Measurements from ENCODE around the gene KLHDC4.

KLHDC4 gene

DNA sequence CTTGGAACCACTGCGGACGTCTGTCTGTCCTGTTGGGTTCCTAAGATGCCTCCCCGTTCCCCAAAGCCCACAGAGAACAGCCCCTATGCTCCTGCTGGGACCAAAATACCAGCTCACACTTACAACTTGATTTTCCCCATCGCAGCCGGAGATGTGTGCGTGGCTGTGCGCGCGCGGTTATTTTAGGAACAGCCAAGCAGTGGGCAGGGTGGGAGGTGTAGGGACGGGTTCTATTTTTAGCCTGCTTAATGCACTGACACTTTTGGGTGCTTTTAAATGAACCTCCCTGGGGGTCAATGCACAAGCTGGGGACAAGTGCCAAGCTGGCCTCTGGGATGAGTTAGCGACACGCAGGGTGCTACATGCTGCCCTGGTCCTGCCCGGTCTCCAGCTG lies 74.1 kb downstream of the KLHDC4 start:
- Histone ChIP-seq H3K4me2 (ENCODE audit: low read length, poor library complexity, severe bottlenecking) (no peak overlapping the region), H3K27ac (ENCODE audit: low read length, poor library complexity, severe bottlenecking) (no peak overlapping the region), H3K79me1 (replicated peaks; ENCODE audit: low read length, poor library complexity, severe bottlenecking) (no peaks in the 10 kb centered on the region), H3K4ac (ENCODE audit: low read depth in 1 of 2, low read length in 2 of 2) (no peak overlapping the region), H2BK12ac (ENCODE audit: low read length in 2 of 2) (no peak overlapping the region), H3K9me3 (ENCODE audit: control insufficient read depth, low read length) (no peaks in the 10 kb centered on the region), H4K8ac (ENCODE audit: low read length) (no peak overlapping the region), H3K14ac (ENCODE audit: low read length in 2 of 2) (no peak overlapping the region), H3K18ac (ENCODE audit: low read depth in 1 of 2, low read length in 2 of 2) (no peak overlapping the region), H3K23ac (ENCODE audit: low read length in 2 of 2) (no peak overlapping the region), H3K9ac (ENCODE audit: low read length) (no peak overlapping the region), H2AK5ac (ENCODE audit: low read length, severe bottlenecking) (no peak overlapping the region), H3K4me3 (ENCODE audit: insufficient read depth in 1 of 2, low read depth in 1 of 2, low read length in 2 of 2) (no peak overlapping the region), H2AFZ (ENCODE audit: low read depth, low read length) (no peak overlapping the region), H2BK5ac (ENCODE audit: low read depth, low read length, poor library complexity, severe bottlenecking) (no peak overlapping the region), H2BK15ac (ENCODE audit: low read depth, poor library complexity, severe bottlenecking) (no peak overlapping the region), H3K36me3 (ENCODE audit: control insufficient read depth in 1 of 2, insufficient read depth in 2 of 2, low read depth in 1 of 2, low read length in 2 of 2) (peaks cover 7 to 25% of the 10 kb centered on the region in 2 experiments), H2BK120ac (ENCODE audit: low read depth, low read length) (no peak overlapping the region), H4K91ac (ENCODE audit: low read length) (no peak overlapping the region), H3K4me1 (ENCODE audit: control insufficient read depth, insufficient read depth, low read depth, low read length) (peaks cover 5% of the 10 kb centered on the region), H3K27me3 (ENCODE audit: control insufficient read depth in 1 of 2, insufficient read depth in 1 of 2, low read length in 2 of 2) (peaks cover 3 to 52% of the 10 kb centered on the region in 2 experiments)
- WGBS = 92% methylated on average over 14 of the region's 14 CpGs
- no peak for DNase-seq

DNA sequence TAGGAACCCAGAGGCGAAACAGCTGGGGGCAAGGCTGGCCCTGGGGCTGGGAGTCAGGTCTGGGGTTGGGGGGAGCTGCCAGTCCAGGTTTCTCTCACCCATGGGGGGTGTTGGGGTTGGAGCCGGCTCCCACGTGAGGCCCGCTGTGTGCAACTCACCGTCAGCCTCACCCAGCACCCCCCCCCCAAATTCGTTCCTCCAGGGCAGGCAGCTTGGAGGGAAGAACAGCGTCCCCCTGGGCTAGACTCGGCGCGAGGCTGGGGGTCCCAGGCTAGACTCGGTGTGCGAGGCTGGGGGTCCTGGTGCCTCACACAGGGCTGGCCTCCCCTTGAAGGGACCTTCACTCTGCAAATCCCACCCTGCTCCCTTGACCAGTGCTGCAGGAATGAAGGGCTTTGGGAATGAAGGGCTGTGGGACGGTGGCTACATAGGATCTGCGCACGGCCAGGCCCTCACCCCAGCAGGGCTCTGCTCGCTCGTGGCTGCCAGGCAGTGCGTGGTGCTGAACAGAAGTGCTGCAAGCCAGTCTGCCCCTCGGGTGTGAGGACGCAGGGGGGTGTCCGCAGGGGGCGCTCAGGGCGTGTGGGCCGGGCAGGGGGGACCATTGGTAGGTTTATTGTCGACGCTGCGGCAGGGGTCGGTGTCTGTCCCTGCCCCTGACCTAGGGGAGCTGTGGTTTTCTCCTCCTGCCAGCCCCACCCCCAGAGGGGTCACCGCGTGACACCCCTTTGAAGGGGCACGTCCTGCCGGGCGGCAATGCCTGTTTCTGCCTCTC lies 74.7 kb downstream of the KLHDC4 start:
- no peak overlapping the region for H3K4ac ChIP-seq (ENCODE audit: low read depth in 1 of 2, low read length in 2 of 2)
- no peak overlapping the region for H3K23ac ChIP-seq (ENCODE audit: low read length in 2 of 2)
- 90% methylated on average over 30 of the region's 33 CpGs for WGBS
- no peak overlapping the region for H2BK15ac ChIP-seq (ENCODE audit: low read depth, poor library complexity, severe bottlenecking)
- H3K9ac ChIP-seq (ENCODE audit: low read length) = no peak overlapping the region
- H4K8ac ChIP-seq (ENCODE audit: low read length) = no peak overlapping the region
- H2BK120ac ChIP-seq (ENCODE audit: low read depth, low read length) = no peak overlapping the region
- H3K36me3 ChIP-seq (ENCODE audit: control insufficient read depth in 1 of 2, insufficient read depth in 2 of 2, low read depth in 1 of 2, low read length in 2 of 2) = peaks cover 3 to 22% of the 10 kb centered on the region in 2 experiments
- no peaks in the 10 kb centered on the region for H3K9me3 ChIP-seq (ENCODE audit: control insufficient read depth, low read length)
- peaks cover 6 to 58% of the 10 kb centered on the region in 2 experiments for H3K27me3 ChIP-seq (ENCODE audit: control insufficient read depth in 1 of 2, insufficient read depth in 1 of 2, low read length in 2 of 2)
- no peak overlapping the region for H3K4me2 ChIP-seq (ENCODE audit: low read length, poor library complexity, severe bottlenecking)
- no peak overlapping the region for H3K14ac ChIP-seq (ENCODE audit: low read length in 2 of 2)
- H2BK5ac ChIP-seq (ENCODE audit: low read depth, low read length, poor library complexity, severe bottlenecking) = no peak overlapping the region
- peaks cover 5% of the 10 kb centered on the region for H3K4me1 ChIP-seq (ENCODE audit: control insufficient read depth, insufficient read depth, low read depth, low read length)
- no peak overlapping the region for H2AFZ ChIP-seq (ENCODE audit: low read depth, low read length)
- H2BK12ac ChIP-seq (ENCODE audit: low read length in 2 of 2) = no peak overlapping the region
- no peak overlapping the region for H2AK5ac ChIP-seq (ENCODE audit: low read length, severe bottlenecking)
- no peak overlapping the region for H3K18ac ChIP-seq (ENCODE audit: low read depth in 1 of 2, low read length in 2 of 2)
- DNase-seq = no peak
- no peak overlapping the region for H4K91ac ChIP-seq (ENCODE audit: low read length)
- no peak overlapping the region for H3K27ac ChIP-seq (ENCODE audit: low read length, poor library complexity, severe bottlenecking)
- no peak overlapping the region for H3K4me3 ChIP-seq (ENCODE audit: insufficient read depth in 1 of 2, low read depth in 1 of 2, low read length in 2 of 2)
- H3K79me1 ChIP-seq (replicated peaks; ENCODE audit: low read length, poor library complexity, severe bottlenecking) = no peaks in the 10 kb centered on the region

DNA sequence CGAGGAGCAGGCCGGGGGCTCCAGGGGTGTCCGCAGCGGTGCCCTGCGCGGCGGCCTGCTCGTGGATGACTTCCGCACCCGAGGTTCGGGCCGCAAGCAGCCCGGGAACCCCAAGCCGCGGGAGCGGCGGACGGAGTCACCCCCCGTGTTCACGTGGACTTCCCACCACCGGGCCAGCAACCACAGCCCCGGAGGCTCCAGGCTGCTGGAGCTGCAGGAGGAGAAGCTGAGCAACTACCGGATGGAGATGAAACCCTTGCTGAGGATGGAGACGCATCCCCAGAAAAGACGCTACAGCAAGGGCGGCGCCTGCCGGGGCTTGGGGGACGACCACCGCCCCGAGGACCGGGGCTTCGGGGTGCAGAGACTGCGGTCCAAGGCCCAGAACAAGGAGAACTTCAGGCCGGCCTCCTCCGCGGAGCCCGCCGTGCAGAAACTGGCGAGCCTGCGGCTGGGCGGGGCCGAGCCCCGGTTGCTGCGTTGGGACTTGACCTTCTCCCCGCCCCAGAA lies 75.8 kb downstream of the KLHDC4 start:
- H3K36me3 ChIP-seq (ENCODE audit: control insufficient read depth in 1 of 2, insufficient read depth in 2 of 2, low read depth in 1 of 2, low read length in 2 of 2) = peaks cover 0 to 11% of the 10 kb centered on the region in 2 experiments
- H3K14ac ChIP-seq (ENCODE audit: low read length in 2 of 2) = no peak overlapping the region
- H3K23ac ChIP-seq (ENCODE audit: low read length in 2 of 2) = no peak overlapping the region
- no peaks in the 10 kb centered on the region for H3K9me3 ChIP-seq (ENCODE audit: control insufficient read depth, low read length)
- no peak overlapping the region for H2BK120ac ChIP-seq (ENCODE audit: low read depth, low read length)
- H4K91ac ChIP-seq (ENCODE audit: low read length) = no peak overlapping the region
- H2BK5ac ChIP-seq (ENCODE audit: low read depth, low read length, poor library complexity, severe bottlenecking) = no peak overlapping the region
- no peak overlapping the region for H2BK12ac ChIP-seq (ENCODE audit: low read length in 2 of 2)
- no peak overlapping the region for H2AK5ac ChIP-seq (ENCODE audit: low read length, severe bottlenecking)
- peaks cover 15 to 69% of the 10 kb centered on the region in 2 experiments for H3K27me3 ChIP-seq (ENCODE audit: control insufficient read depth in 1 of 2, insufficient read depth in 1 of 2, low read length in 2 of 2)
- H3K79me1 ChIP-seq (replicated peaks; ENCODE audit: low read length, poor library complexity, severe bottlenecking) = no peaks in the 10 kb centered on the region
- H3K4ac ChIP-seq (ENCODE audit: low read depth in 1 of 2, low read length in 2 of 2) = no peak overlapping the region
- no peak overlapping the region for H3K18ac ChIP-seq (ENCODE audit: low read depth in 1 of 2, low read length in 2 of 2)
- peaks cover 5% of the 10 kb centered on the region for H3K4me1 ChIP-seq (ENCODE audit: control insufficient read depth, insufficient read depth, low read depth, low read length)
- H3K4me2 ChIP-seq (ENCODE audit: low read length, poor library complexity, severe bottlenecking) = no peak overlapping the region
- H3K4me3 ChIP-seq (ENCODE audit: insufficient read depth in 1 of 2, low read depth in 1 of 2, low read length in 2 of 2) = no peak overlapping the region
- H2BK15ac ChIP-seq (ENCODE audit: low read depth, poor library complexity, severe bottlenecking) = no peak overlapping the region
- H4K8ac ChIP-seq (ENCODE audit: low read length) = no peak overlapping the region
- DNase-seq = no peak
- H3K9ac ChIP-seq (ENCODE audit: low read length) = no peak overlapping the region
- no peak overlapping the region for H2AFZ ChIP-seq (ENCODE audit: low read depth, low read length)
- 93% methylated on average over 46 of the region's 46 CpGs for WGBS
- no peak overlapping the region for H3K27ac ChIP-seq (ENCODE audit: low read length, poor library complexity, severe bottlenecking)

DNA sequence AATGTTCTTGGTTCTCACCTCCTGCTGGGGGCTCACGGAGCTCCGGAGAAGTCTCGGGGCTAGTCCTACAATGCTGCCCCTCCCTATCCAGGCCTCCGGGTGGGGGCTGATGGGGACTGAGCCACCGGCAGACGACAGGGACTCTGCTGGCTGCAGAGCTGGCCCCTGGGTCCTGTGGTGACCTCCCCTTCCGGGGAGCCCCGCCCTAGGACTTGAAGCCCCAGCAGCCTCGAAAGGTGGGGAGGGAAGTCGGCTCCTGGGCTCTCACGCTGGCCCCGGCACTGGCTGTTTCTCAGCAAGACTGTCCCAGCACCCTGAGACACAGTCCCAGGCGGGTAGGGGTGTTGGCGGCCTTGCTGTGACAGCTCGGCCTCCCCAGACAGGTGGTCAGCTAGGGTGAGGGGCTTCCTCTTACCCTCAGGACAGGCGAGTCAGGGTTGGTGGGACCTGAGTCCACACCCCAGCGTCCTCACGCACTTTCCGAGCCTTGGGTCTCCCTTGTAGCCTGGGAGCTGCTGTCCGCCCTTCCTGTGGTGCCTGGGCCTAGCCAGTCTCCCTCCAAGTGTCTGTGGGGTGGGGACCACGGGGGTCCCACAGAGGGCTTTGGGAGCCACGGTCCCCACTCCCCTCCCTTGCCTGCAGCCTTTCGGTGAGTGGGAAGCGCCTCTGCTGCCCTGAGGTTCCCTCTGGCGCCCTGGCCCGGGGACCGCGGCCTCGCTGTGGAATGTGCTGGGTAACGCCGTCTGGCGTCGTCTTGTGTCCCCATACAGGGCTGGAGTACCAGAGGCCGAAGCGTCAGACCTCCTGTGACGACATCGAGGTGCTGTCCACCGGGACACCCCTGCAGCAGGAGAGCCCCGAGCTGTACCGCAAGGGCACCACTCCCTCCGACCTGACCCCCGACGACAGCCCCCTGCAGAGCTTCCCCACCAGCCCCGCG lies 76.6 kb downstream of the KLHDC4 start:
- Histone ChIP-seq H3K27ac (ENCODE audit: low read length, poor library complexity, severe bottlenecking) (no peak overlapping the region), H3K23ac (ENCODE audit: low read length in 2 of 2) (no peak overlapping the region), H2AK5ac (ENCODE audit: low read length, severe bottlenecking) (no peak overlapping the region), H3K14ac (ENCODE audit: low read length in 2 of 2) (no peak overlapping the region), H2BK120ac (ENCODE audit: low read depth, low read length) (no peak overlapping the region), H3K79me1 (replicated peaks; ENCODE audit: low read length, poor library complexity, severe bottlenecking) (no peaks in the 10 kb centered on the region), H3K4me2 (ENCODE audit: low read length, poor library complexity, severe bottlenecking) (no peak overlapping the region), H2BK5ac (ENCODE audit: low read depth, low read length, poor library complexity, severe bottlenecking) (no peak overlapping the region), H2BK15ac (ENCODE audit: low read depth, poor library complexity, severe bottlenecking) (no peak overlapping the region), H3K9me3 (ENCODE audit: control insufficient read depth, low read length) (no peaks in the 10 kb centered on the region), H3K4me3 (ENCODE audit: insufficient read depth in 1 of 2, low read depth in 1 of 2, low read length in 2 of 2) (no peak overlapping the region), H4K91ac (ENCODE audit: low read length) (no peak overlapping the region), H4K8ac (ENCODE audit: low read length) (no peak overlapping the region), H3K4ac (ENCODE audit: low read depth in 1 of 2, low read length in 2 of 2) (no peak overlapping the region), H3K4me1 (ENCODE audit: control insufficient read depth, insufficient read depth, low read depth, low read length) (peaks cover 5% of the 10 kb centered on the region), H3K36me3 (ENCODE audit: control insufficient read depth in 1 of 2, insufficient read depth in 2 of 2, low read depth in 1 of 2, low read length in 2 of 2) (peaks cover 0 to 3% of the 10 kb centered on the region in 2 experiments), H3K27me3 (ENCODE audit: control insufficient read depth in 1 of 2, insufficient read depth in 1 of 2, low read length in 2 of 2) (peaks cover 15 to 77% of the 10 kb centered on the region in 2 experiments), H2BK12ac (ENCODE audit: low read length in 2 of 2) (no peak overlapping the region), H3K18ac (ENCODE audit: low read depth in 1 of 2, low read length in 2 of 2) (no peak overlapping the region), H3K9ac (ENCODE audit: low read length) (no peak overlapping the region), H2AFZ (ENCODE audit: low read depth, low read length) (no peak overlapping the region)
- 89% methylated on average over 40 of the region's 45 CpGs for WGBS
- DNase-seq = no peak
